NCI-H2196 treated with DMSO at 0.1 percent for 48 hours (cell line): ENCODE measurements around the gene MAP3K13.
"Not testable (repeated sequence)": the region's sequence is repeated elsewhere in the genome, so short reads cannot be mapped to it uniquely, and the experiment has no call there.

Source experiments
- DNase-seq: peaks from one replicate; lab custom pipeline; 2025; ENCODE audit not compliant: unreplicated experiment; lab: John Stamatoyannopoulos, UW

Gene MAP3K13

GRCh38 chr3:185340751-185341150 is 22.2 kb upstream of the MAP3K13 start:
- no peak for DNase-seq

GRCh38 chr3:185341616-185342458 is 21.1 kb upstream of the MAP3K13 start:
- DNase-seq, result no peak

- no peak for DNase-seq
These were observed 20.3 kb upstream of the MAP3K13 start for GRCh38 chr3:185342459-185343174.

- DNase-seq, result no peak
These were observed 15.5 kb upstream of the MAP3K13 start for GRCh38 chr3:185347399-185347798.

- no peak for DNase-seq
These were observed 12.1 kb upstream of the MAP3K13 start for GRCh38 chr3:185350841-185351240.

GRCh38 chr3:185351396-185351795 is 11.5 kb upstream of the MAP3K13 start:
- no peak for DNase-seq

GRCh38 chr3:185353225-185353624 is 9.7 kb upstream of the MAP3K13 start:
- DNase-seq, result no peak

GRCh38 chr3:185353823-185354614 is 8.9 kb upstream of the MAP3K13 start:
- DNase-seq, result peak; percentile 44

- DNase-seq, result no peak
These were observed 6.4 kb upstream of the MAP3K13 start for GRCh38 chr3:185356499-185356898.

- no peak for DNase-seq
These were observed 1.0 kb upstream of the MAP3K13 start for GRCh38 chr3:185361920-185362319.

- DNase-seq, result no peak
These were observed 797 bp downstream of the MAP3K13 start for GRCh38 chr3:185363662-185364203.

GRCh38 chr3:185365291-185366073 is 2.5 kb downstream of the MAP3K13 start:
- DNase-seq, result peak; percentile 62

GRCh38 chr3:185366074-185366335 is 3.1 kb downstream of the MAP3K13 start:
- no peak for DNase-seq

- DNase-seq, result no peak
These were observed 4.0 kb downstream of the MAP3K13 start for GRCh38 chr3:185366913-185367312.

GRCh38 chr3:185370349-185370748 is 7.4 kb downstream of the MAP3K13 start:
- not testable (repeated sequence) for DNase-seq

- DNase-seq, result no peak
These were observed 8.6 kb downstream of the MAP3K13 start for GRCh38 chr3:185371306-185372074.

GRCh38 chr3:185381320-185382058 is 18.6 kb downstream of the MAP3K13 start:
- no peak for DNase-seq

- DNase-seq, result no peak
These were observed 19.2 kb downstream of the MAP3K13 start for GRCh38 chr3:185382154-185382553.

GRCh38 chr3:185386515-185386914 is 23.6 kb downstream of the MAP3K13 start:
- DNase-seq, result not testable (repeated sequence)
